HUDEP-2 (cell line): Measurements from ENCODE around the gene SRRM1.
"Not testable (repeated sequence)": the region's sequence is repeated elsewhere in the genome, so short reads cannot be mapped to it uniquely, and the experiment has no call there.

Source experiments
- DNase-seq, 76 experiments: peaks; one replicate each; lab custom pipeline; 2025; ENCODE audit not compliant: unreplicated experiment in 76 of 76; lab: John Stamatoyannopoulos, UW

The SRRM1 gene

GRCh38 chr1:24643363-24644099, 429 bp downstream of the SRRM1 start:
- DNase-seq: peak in 20 of 76 experiments; percentile 5 to 77 (median 33)

DNA sequence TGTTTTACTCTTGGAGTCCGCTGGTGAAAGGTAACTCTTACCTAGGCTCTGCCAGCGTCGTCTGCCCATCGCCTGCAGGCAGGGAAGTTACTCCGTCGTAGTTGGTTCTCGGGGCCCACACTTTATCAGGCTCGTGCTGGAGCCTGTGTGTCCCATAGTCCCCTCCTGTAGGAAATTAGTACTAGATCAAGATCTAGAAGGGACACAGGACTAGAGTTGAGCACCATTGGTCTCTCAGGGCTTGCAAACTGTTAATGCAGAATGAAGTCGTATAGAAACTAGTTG, 940 bp downstream of the SRRM1 start:
- peak in 14 of 76 experiments; percentile 4 to 43 (median 14) for DNase-seq

DNA sequence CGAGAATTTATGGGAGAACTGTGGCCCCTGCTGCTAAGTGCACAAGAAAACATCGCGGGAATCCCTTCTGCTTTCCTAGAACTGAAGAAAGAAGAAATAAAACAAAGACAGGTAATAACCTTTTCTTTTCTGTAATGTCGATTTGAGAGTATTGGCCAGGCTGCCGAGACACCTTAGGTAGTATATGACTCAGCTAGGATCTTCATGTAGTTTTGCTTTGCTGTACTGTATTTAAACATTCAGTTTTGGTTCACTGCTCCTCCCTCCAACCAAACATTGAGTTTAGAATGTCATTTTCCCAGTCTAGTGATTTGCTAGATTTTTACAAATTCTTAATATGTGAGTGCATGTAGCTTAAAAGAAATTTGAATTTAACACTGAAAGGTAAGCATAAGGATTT, 5.8 kb downstream of the SRRM1 start:
- no peak for DNase-seq

DNA sequence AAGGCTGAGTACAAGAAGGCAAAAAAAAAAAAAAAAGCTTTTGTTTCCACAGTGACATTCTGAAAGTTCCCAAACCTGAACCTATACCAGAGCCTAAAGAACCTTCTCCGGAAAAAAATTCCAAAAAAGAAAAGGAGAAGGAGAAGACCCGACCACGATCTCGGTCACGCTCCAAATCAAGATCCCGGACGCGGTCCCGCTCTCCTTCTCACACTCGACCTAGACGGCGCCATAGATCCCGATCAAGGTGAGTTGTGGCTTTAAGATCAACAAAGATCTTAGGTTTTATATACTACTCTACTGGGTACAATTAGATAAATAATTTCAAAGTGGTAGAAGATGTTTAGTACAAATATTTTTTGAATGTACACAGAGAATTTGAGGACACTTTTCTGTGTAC, 9.3 kb downstream of the SRRM1 start:
- no peak for DNase-seq

- DNase-seq: no peak
Observed at GRCh38 chr1:24654010-24654409, 10.9 kb downstream of the SRRM1 start.

GRCh38 chr1:24656046-24656445, 12.9 kb downstream of the SRRM1 start:
- peak in 30 of 76 experiments; percentile 3 to 67 (median 30) for DNase-seq

DNA sequence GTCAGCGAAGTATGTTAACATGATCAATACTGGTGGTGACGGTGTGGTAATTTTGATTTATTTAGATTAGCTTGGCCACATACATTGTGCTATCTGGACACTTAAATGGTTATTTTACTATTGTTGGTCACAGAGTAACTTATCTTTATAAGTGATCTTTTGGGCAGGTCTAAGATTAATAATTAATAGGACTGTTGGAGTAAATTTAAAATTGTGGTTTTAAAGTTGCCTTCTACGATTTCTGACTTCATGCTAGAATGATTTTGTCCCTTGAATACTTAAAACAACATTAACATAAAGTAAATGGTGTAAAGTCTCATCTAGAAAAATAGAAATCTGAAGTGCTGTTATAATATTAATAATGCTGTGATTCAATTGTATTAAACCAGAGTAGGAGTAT, 14.7 kb downstream of the SRRM1 start:
- DNase-seq: no peak

DNA sequence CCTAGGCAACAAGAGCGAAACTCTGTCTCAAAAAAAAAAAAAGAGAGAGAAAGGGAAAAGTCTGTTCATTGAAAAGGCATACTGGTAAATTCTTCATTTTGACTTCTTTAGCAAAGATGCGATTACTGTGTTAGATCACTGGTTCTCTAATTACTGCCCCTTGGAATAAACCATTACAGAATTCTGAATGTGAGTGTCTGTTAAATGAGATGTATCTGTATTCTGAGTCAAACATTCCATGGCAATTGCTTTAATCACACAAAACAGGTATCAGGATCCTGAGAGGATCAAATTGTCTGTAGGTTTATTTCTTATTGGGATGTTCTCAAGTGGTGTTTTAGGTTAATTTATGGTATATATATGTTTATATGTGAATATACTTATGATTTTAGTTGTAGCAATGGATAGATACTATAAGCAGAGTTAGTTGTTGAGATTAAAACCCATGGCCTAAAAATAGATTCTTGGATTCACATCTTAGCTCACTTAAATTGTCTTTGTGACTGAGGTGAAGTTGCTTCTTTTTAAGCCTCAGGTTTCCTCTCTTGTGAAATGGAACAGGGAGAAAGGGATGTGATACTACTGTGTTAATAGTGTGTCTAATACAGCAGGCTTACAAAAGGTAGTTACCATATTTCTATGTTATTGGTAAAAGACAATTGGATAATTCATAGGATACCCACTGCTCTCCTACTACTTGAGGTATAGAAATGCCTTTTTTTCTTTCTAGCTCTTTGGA, 16.2 kb downstream of the SRRM1 start:
- no peak for DNase-seq

DNA sequence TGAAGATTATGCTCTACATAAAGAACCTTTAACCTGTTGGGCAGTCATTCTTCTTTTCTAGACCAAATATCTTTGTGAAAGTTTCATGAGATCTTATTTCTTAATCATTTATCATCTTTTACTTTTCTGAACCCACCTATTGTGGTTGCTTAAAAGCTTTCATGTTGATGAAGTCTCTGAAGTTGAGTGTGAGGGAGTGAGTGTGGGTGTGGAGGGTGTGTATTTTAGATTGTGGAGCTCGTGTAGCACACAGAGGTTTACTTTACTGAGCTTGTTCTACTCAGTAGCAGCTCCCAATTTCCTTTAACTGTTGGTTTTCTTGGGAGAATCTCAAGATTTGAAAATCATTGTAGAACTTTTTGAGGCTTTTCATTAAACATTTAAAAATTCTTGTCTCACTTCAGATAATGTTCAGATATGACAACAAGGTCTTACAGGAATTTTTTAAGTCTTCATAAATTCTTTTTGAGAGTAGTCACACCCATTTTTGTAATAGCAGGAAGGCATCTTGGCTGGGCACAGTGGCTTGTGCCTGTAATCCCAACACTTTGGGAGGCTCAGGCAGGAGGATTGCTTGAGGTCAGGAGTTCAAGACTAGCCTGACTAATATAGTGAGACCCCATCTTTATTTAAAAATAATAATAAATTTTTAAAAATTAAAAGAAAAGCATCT, 17.0 kb downstream of the SRRM1 start:
- peak in 1 of 76 experiments; percentile 4 for DNase-seq

DNA sequence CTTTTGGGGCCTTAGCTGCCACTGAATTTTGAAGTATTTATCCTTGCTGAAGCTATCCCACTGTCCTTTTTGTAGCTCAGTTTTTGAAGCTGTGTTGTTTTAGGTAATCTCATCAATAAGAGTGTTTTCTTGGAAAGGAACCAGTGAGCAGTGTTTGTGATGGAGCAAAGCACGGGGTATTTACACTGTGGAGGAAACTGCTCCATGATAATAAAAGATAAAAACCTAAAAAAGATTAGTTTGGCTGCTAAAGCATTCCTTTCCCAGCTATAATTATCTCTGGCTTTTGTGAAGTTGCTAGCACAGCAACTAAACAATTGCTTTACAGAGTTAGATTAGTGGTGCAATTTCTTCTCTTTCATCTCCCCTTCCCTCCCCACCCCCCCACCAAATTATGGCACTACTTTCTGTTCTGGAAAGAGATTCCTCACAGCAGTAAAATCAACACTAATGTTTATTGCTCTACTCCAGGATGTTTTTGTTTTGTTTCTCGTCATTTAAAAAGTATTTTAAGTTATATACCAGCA, 21.5 kb downstream of the SRRM1 start:
- DNase-seq: no peak

GRCh38 chr1:24666794-24667193, 23.7 kb downstream of the SRRM1 start:
- no peak for DNase-seq

DNA sequence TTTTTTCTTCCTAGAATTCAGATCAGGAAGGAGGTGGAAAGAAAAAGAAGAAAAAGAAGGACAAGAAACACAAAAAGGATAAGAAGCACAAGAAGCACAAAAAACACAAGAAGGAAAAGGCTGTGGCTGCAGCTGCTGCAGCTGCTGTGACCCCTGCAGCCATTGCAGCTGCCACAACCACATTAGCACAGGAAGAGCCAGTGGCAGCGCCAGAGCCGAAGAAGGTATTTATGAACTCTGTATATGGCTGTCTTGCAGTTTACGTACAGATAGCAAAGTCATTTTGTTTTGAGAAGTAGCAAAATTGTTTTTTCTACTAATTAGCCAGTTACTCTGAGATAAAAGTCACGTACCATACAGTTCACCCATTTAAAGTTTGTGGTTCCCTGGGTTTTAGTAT, 28.3 kb downstream of the SRRM1 start:
- DNase-seq: not testable (repeated sequence)

- DNase-seq: not testable (repeated sequence)
Observed at GRCh38 chr1:24672686-24673085, 29.6 kb downstream of the SRRM1 start.

- DNase-seq: no peak
Observed at GRCh38 chr1:24673341-24673740, 30.2 kb downstream of the SRRM1 start.

DNA sequence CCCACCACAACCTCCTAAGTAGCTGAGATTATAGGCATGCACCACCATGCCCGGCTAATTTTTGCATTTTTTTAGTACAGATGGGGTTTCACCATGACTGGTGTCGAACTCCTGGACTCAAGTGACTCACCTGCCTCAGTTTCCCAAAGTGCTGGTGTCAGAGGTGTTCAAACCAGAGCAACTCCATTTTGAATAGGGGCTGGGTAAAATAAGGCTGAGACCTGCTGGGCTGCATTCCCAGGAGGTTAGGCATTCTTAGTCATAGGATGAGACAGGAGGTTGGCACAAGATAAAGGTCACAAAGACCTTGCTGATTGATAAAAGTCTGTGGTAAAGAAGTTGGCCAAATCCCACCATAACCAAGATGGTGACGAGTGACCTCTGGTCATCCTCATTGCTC, 35.3 kb downstream of the SRRM1 start:
- DNase-seq: peak in 10 of 76 experiments; percentile 7 to 48 (median 26)

DNA sequence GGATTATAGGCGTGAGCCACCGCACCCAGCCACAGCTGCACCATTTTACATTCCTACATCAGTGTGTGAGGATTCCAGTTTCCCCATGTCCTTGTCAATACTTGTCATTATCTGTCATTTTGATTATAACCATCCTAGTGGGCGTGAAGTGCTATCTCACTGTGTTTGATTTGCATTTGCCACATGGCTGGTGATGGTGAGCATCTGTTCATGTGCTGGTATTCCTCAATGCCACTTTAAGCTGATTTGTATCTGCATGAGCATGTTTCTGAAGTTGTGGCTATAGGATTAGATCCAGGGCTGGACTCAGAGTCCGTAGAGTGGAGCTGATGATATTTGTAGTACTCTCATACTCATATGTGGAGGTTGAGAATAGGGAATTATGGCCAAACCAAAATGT, 36.6 kb downstream of the SRRM1 start:
- no peak for DNase-seq

GRCh38 chr1:24683713-24684162, 40.6 kb downstream of the SRRM1 start:
- peak in 43 of 76 experiments; percentile 4 to 64 (median 29) for DNase-seq

GRCh38 chr1:24688033-24688432, 44.9 kb downstream of the SRRM1 start:
- DNase-seq: no peak

GRCh38 chr1:24688621-24689195, 45.6 kb downstream of the SRRM1 start:
- DNase-seq: peak in 57 of 76 experiments; percentile 5 to 68 (median 43)

DNA sequence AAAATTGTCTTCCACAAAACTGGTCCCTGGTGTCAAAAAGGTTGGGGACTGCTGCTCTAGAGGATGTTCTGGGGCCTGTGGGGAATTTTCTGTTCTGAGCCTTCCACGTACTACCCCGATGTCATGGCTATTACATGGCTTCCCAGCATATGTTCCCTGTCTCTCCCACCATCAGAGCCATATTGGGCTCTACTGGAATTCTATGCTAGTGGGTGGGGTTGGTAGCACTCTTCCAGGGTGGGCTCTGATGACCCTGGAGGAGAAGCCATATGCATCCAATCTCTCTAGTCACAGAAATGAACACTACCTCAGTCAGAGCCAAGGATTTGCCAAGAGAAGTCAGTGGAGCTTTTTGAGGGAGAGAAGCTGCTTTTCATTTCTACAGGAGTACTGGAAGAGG, 47.9 kb downstream of the SRRM1 start:
- no peak for DNase-seq
